Measurements from ENCODE around the gene P2RY8.

- TF ChIP-seq, protein P1, sequence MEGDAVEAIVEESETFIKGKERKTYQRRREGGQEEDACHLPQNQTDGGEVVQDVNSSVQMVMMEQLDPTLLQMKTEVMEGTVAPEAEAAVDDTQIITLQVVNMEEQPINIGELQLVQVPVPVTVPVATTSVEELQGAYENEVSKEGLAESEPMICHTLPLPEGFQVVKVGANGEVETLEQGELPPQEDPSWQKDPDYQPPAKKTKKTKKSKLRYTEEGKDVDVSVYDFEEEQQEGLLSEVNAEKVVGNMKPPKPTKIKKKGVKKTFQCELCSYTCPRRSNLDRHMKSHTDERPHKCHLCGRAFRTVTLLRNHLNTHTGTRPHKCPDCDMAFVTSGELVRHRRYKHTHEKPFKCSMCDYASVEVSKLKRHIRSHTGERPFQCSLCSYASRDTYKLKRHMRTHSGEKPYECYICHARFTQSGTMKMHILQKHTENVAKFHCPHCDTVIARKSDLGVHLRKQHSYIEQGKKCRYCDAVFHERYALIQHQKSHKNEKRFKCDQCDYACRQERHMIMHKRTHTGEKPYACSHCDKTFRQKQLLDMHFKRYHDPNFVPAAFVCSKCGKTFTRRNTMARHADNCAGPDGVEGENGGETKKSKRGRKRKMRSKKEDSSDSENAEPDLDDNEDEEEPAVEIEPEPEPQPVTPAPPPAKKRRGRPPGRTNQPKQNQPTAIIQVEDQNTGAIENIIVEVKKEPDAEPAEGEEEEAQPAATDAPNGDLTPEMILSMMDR (IDR thresholded peaks at IDR 0.05), result no peak
- TF ChIP-seq EZH2 (IDR thresholded peaks at IDR 0.05), result no peak
- no peak for TF ChIP-seq EZH2phosphoT487 (IDR thresholded peaks at IDR 0.05)
Observed at GRCh38 chrX:1483843-1484637, 52.9 kb downstream of the P2RY8 start.

Data from neural progenitor cell (in vitro differentiated cells).